Measurements from ENCODE around the gene LHX1. TPM values are rescaled to one million over a fixed set of nuclear protein-coding genes. Genes with fewer than 3 reads are reported as not detected.

LHX1 gene
- total and polyA plus RNA-seq, 9 donors = 0.08 to 3.6 (median 0.61) TPM; not detected in 4

GRCh38 chr17:36933512-36934143 is 3.6 kb upstream of the LHX1 start:
- H3K4me3 ChIP-seq = no peak overlapping the region

DNA sequence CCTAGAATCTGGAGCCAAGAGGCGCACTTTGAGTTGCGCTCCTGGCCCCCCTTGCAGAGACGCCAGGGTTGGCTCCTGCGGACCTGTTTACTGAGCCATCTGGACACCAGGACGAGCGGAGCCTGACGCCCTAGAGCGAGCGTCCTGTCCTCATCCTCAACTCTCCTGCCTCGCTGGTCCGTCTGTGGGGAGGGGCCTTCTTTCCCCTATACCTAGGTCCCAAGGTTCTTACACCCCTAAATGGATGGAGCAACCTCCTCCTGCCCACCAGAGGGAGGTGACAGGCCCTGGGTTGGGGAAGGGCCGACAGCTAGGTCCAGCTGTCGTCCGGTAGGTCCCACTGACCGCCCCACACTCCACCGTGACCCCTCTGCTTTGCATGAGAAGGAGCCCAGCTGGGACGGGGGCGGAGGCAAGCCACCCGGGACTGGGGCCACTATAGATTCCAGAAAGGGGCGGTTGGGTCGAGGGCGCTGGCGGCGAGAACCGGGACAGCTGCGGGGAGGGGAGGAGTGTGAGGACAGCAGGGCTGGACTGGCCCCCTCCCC is 3.1 kb upstream of the LHX1 start:
- WGBS, 3 donors = 2 to 3% (median 3%) methylated on average over 22 to 26 of the region's 26 CpGs
- no peak for TF ChIP-seq EP300 (IDR thresholded peaks at IDR 0.05)
- TF ChIP-seq, protein P1, sequence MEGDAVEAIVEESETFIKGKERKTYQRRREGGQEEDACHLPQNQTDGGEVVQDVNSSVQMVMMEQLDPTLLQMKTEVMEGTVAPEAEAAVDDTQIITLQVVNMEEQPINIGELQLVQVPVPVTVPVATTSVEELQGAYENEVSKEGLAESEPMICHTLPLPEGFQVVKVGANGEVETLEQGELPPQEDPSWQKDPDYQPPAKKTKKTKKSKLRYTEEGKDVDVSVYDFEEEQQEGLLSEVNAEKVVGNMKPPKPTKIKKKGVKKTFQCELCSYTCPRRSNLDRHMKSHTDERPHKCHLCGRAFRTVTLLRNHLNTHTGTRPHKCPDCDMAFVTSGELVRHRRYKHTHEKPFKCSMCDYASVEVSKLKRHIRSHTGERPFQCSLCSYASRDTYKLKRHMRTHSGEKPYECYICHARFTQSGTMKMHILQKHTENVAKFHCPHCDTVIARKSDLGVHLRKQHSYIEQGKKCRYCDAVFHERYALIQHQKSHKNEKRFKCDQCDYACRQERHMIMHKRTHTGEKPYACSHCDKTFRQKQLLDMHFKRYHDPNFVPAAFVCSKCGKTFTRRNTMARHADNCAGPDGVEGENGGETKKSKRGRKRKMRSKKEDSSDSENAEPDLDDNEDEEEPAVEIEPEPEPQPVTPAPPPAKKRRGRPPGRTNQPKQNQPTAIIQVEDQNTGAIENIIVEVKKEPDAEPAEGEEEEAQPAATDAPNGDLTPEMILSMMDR (IDR thresholded peaks at IDR 0.05) = no peak
- no peak for TF ChIP-seq POLR2A (IDR thresholded peaks at IDR 0.05)
- intact Hi-C loops (cut with DNase I) = no loop called here
- Histone ChIP-seq H3K4me3 (no peak overlapping the region), H3K36me3 (no peaks in the 10 kb centered on the region), H3K9me3 (no peaks in the 10 kb centered on the region), H3K27me3 (peaks cover 17% of the 10 kb centered on the region), H3K4me1 (ENCODE audit: insufficient read depth) (peaks cover 16% of the 10 kb centered on the region), H3K27ac (no peak overlapping the region)
- no peak for DNase-seq

More at GRCh38 chr17:36933512-36934143, 3.6 kb upstream of the LHX1 start:
- H3K27ac ChIP-seq = no peak overlapping the region
- intact Hi-C loops (cut with DNase I) = no loop called here
- H3K4me1 ChIP-seq (ENCODE audit: insufficient read depth) = peaks cover 16% of the 10 kb centered on the region
- peaks cover 13% of the 10 kb centered on the region for H3K27me3 ChIP-seq
- no peak for TF ChIP-seq POLR2A (IDR thresholded peaks at IDR 0.05)
- TF ChIP-seq, protein P1 (IDR thresholded peaks at IDR 0.05) = no peak
- no peak for TF ChIP-seq EP300 (IDR thresholded peaks at IDR 0.05)
- 8 to 13% (median 12%) methylated on average over 23 of the region's 23 CpGs for WGBS, 3 donors
- DNase-seq = no peak
- no peaks in the 10 kb centered on the region for H3K36me3 ChIP-seq
- H3K9me3 ChIP-seq = no peaks in the 10 kb centered on the region

- Histone ChIP-seq H3K27ac (no peak overlapping the region), H3K27me3 (peaks cover 23% of the 10 kb centered on the region), H3K9me3 (no peaks in the 10 kb centered on the region), H3K4me1 (ENCODE audit: insufficient read depth) (peaks cover 16% of the 10 kb centered on the region), H3K36me3 (no peaks in the 10 kb centered on the region), H3K4me3 (no peak overlapping the region)
- WGBS, 3 donors = 2 to 4% (median 3%) methylated on average over 44 to 79 of the region's 79 CpGs
- TF ChIP-seq POLR2A (IDR thresholded peaks at IDR 0.05) = no peak
- TF ChIP-seq, protein P1 (IDR thresholded peaks at IDR 0.05) = no peak
- TF ChIP-seq EP300 (IDR thresholded peaks at IDR 0.05) = no peak
- DNase-seq = no peak
- intact Hi-C loops (cut with DNase I) = no loop called here
Measured at GRCh38 chr17:36934692-36935630, 2.3 kb upstream of the LHX1 start.

- Histone ChIP-seq H3K27ac (no peak overlapping the region), H3K9me3 (no peaks in the 10 kb centered on the region), H3K27me3 (peaks cover 22% of the 10 kb centered on the region), H3K4me1 (ENCODE audit: insufficient read depth) (peaks cover 16% of the 10 kb centered on the region), H3K4me3 (no peak overlapping the region), H3K36me3 (no peaks in the 10 kb centered on the region)
- intact Hi-C loops (cut with DNase I) = no loop called here
- TF ChIP-seq, protein P1 (IDR thresholded peaks at IDR 0.05) = no peak
- TF ChIP-seq POLR2A (IDR thresholded peaks at IDR 0.05) (no peak), EP300 (IDR thresholded peaks at IDR 0.05) (no peak)
- 2 to 3% (median 3%) methylated on average over 49 of the region's 49 CpGs for WGBS, 3 donors
- DNase-seq = no peak
Measured at GRCh38 chr17:36935671-36936454, 1.4 kb upstream of the LHX1 start.
